ENCODE measurements around the gene PLEKHG5.
"Not testable (repeated sequence)": the region's sequence is repeated elsewhere in the genome, so short reads cannot be mapped to it uniquely, and the experiment has no call there.

PLEKHG5 gene

GRCh38 chr1:6496890-6497214 lies 5.4 kb upstream of the PLEKHG5 start:
- DNase-seq (ENCODE audit: low read depth), result no peak

DNA sequence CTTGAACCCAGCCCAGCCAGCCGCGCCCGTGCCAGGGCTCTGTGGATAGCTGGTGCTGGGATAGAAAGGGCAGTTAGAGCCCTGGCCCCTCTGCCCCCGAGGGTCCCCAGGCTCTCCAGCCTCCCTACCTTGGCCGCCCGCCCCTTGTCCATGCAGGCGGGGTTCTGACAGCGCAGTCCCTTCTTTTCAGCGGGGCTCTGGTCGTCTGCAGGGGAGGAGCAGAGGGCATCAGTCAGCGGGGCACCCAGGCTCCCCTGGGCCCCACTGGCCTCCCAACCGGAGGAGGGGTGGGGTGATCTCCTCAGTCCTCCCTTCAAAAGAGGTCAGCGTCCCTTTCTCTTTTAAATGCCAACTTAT lies 4.9 kb upstream of the PLEKHG5 start:
- DNase-seq (ENCODE audit: low read depth), result no peak

DNA sequence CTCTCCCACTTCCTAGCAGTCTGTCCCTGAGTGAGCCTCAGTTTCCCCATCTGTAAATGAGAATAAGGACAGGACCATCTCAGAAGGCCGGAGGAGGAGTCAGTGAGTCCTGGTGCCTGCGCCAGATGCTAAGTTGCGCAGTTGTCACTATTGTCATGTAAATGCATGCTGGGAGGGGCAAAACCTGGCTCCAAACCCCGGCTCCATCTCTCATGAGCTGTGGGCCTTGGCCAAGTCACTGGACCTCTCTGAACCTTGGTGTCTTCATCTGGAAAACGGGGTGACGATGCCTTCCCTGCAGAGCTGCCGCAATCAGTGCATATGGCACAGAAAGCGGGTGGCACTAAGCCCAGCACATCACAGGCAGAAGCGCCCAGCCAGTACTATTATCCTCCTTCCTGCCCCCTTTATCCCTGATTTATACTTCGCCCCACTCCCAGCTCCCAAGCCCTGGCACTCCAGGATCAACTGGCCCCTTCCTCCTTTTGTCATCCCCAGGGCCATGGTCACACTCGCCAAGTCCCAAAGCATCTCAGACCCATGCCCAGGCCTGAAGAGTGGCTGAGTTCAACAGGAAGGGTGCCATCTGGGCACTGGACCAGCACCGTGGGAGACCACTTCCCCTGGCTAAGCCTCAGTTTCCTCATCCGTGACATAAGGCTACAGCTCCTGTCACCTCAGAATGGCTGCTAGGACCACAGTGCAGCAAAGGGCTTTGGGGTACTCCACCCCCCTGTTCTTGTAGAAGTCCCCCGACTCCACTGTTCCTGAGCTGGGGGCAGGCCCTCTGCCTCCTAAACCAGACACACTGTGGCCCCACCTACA lies 4.3 kb upstream of the PLEKHG5 start:
- no peak for DNase-seq (ENCODE audit: low read depth)

DNA sequence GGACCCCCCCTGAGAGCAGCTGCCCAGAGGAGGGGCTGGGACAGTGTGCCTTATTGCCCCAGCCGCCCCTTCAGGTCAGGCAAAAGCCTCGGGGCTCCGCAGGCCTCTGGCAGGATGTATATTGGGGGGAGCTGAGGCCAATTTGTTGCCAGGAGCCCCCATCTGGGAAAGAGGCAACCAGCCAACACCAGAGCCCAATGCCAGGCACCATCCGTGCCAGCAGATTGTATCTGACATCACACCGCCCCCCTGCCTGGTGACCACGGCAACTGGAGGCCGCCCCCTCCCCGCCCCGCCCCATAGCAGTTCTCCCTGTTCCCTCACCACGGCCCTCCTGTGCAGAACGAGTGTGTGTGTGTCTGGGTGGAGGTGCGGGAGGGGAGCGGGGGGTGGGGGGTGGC lies 3.6 kb upstream of the PLEKHG5 start:
- no peak for DNase-seq (ENCODE audit: low read depth)

DNA sequence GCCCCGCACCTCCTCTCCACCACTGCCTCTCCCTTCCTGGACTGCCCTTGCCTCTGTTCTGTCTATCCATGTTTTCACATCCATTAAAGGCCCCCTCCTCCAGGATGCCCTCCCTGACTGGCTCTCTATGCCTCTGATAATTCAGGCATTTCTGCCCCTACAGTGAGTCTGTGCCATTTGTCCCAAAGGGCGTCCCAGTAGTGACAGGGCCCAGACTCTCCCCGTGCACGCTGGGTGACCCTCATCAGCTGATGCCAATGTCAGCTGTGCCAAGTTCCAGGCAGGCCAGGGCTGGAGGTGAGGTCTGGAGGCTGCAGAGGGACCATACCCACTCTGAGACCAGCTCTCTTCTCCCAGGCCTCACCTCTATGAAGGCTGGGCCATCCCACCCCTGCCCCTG lies 3.2 kb upstream of the PLEKHG5 start:
- no peak for DNase-seq (ENCODE audit: low read depth)

DNA sequence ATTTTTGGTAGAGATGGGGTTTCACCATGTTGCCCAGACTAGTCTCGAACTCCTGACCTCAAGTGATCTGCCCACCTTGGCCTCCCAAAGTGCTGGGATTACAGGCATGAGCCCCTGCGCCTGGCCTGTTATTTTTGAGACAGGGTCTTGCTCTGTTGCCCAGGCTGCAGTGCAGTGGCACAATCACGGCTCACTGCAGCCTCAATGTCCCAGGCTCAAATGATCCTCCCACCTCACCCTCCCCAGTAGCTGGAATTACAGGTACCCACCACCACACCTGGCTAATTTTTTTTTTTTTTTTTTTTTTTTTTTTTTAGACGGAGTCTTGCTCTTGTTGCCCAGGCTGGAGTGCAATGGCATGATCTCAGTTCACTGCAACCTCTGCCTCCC lies 2.4 kb upstream of the PLEKHG5 start:
- DNase-seq (ENCODE audit: low read depth), result not testable (repeated sequence)

GRCh38 chr1:6491966-6492365 lies 499 bp upstream of the PLEKHG5 start:
- no peak for DNase-seq (ENCODE audit: low read depth)

GRCh38 chr1:6491081-6491449 lies 402 bp downstream of the PLEKHG5 start:
- DNase-seq (ENCODE audit: low read depth), result no peak

DNA sequence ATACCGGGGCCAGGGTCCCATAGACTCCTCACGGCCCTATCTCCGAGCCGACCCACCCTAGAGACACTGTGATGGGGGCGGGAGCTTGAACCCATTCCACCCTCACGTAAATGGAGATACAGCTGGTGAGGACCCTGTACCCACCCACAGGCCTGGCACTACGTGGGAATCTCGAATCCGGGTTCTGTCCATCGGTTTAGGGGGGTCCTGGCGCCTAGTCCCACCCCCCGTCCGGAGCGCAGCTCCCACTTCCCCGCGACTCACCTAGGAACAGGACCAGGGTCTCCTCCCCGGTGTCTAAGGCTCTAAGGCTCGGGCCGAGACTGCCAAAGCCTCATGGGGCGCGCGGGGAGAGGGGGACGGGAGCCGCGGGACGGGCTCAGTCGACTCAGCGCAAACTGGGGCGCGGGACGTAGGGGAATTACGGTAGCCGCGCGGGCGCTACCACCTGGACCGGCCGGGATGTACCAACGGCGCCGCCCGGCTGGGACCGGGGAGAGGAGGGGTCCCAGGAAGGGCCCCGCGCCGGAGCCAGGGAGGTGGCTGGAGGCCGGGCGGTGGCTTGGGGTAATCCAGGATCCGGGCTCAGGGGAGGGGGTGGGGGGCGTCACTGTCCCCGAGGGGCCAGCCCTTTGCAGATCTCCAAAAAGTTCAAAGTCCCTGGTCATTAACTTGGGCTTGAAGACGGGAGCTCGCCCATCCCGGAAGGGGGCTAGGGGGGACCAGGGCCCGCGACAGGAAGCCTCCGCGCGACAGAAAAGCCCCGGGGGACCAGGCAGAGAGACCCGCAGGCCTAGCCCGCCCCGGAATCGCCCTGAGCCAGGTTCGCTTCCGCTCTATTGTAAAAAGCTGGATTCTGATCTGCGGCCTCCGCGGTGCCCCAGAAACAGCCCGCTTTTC lies 1.0 kb downstream of the PLEKHG5 start:
- no peak for DNase-seq (ENCODE audit: low read depth)

DNA sequence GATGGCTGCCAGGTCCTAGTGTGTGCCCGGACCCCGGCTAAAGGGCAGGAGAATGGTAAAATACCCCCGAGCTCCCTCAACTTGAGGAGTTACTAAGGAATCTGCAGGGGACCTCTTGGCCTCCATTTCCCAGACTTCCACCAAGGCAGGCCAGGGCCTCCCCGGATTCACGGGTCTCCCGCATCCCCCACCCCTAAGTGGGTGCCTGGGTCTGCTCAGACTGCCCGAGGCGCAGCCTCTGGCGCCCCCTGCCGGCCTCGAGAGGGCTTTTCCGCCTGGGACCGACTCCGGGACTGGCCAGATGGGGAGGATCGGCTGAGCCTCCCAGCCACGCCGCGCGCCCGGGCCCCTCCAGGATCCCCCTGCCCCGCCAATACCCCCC lies 1.7 kb downstream of the PLEKHG5 start:
- DNase-seq (ENCODE audit: low read depth), result no peak

GRCh38 chr1:6489383-6489765 lies 2.1 kb downstream of the PLEKHG5 start:
- no peak for DNase-seq (ENCODE audit: low read depth)

- no peak for DNase-seq (ENCODE audit: low read depth)
Measured at GRCh38 chr1:6488602-6489382, 2.7 kb downstream of the PLEKHG5 start.

GRCh38 chr1:6487804-6488484 lies 3.5 kb downstream of the PLEKHG5 start:
- no peak for DNase-seq (ENCODE audit: low read depth)

DNA sequence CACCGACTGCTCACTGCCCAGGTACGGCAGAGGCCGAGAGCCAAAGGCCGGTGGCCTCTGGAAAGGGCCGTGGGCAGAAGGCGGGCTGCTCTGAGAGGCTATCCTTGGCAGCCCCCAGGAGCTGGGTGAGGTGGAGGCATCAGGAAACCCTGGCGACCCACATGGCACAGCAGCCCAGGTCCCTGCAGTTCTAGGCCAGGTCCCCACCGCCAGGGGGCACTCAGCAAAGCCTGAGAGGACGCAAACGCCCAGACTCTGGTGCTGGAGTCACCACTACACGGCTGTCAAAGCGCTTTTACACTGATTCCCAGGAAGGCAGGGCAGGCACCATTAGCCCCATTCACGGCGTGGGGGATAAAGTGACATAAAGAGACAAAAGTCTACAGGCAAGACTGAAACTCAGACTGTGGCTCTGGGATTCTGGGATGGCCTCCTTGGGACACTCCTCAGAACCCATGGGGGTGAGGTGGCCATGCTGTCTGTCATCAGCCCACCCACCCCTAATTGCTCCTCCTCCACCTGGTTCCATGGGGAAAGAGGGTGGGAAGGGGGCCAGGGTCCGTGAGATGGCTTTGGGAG lies 4.9 kb downstream of the PLEKHG5 start:
- no peak for DNase-seq (ENCODE audit: low read depth)

- no peak for DNase-seq (ENCODE audit: low read depth)
Measured at GRCh38 chr1:6485168-6486101, 6.0 kb downstream of the PLEKHG5 start.

- no peak for DNase-seq (ENCODE audit: low read depth)
Measured at GRCh38 chr1:6484826-6485167, 6.7 kb downstream of the PLEKHG5 start.

DNA sequence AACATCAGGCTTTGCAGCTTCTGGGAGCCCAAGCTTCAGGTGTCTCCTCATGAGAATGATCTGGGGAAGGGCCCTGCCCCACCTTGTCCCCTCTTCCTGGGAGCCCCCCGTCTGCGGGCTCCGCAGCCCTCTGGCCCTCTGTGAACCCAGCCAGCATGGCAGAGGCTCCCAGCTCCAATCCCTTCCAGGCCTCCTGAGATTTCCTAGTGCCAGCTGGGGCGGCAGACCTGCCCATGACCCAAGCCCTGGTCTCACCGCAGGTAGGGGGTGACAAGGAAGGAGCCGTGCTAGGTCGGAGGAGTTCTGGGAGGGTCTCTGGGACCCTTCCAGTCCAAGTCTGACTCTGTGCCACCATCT lies 7.7 kb downstream of the PLEKHG5 start:
- no peak for DNase-seq (ENCODE audit: low read depth)

- DNase-seq (ENCODE audit: low read depth), result no peak
Measured at GRCh38 chr1:6483017-6483760, 8.3 kb downstream of the PLEKHG5 start.

- no peak for DNase-seq (ENCODE audit: low read depth)
Measured at GRCh38 chr1:6481820-6482219, 9.6 kb downstream of the PLEKHG5 start.

All from GM04503 (cell line).